ENCODE measurements around the gene OSER1.
A peak's percentile ranks its signal among the peaks of the same experiment; 100 is the strongest.
"Not testable (repeated sequence)": the region's sequence is repeated elsewhere in the genome, so short reads cannot be mapped to it uniquely, and the experiment has no call there.

OSER1 gene

GRCh38 chr20:44210406-44211176, at the start of gene OSER1:
Gene OSER1, minus strand, starts transcription at chr20:44210771. Its CDS starts 3,814 bp downstream, at chr20:44206957.
- peak; percentile 95 for DNase-seq

GRCh38 chr20:44258226-44258890, 47.8 kb upstream of the OSER1 start:
- no peak for DNase-seq

- no peak for DNase-seq
Observed at GRCh38 chr20:44256961-44257360, 46.4 kb upstream of the OSER1 start.

- DNase-seq: no peak
Observed at GRCh38 chr20:44255942-44256341, 45.4 kb upstream of the OSER1 start.

GRCh38 chr20:44254073-44254472, 43.5 kb upstream of the OSER1 start:
- DNase-seq: no peak

- DNase-seq: no peak
Observed at GRCh38 chr20:44253528-44253927, 43.0 kb upstream of the OSER1 start.

GRCh38 chr20:44251284-44251683, 40.7 kb upstream of the OSER1 start:
- no peak for DNase-seq

- DNase-seq: no peak
Observed at GRCh38 chr20:44248410-44248759, 37.8 kb upstream of the OSER1 start.

- no peak for DNase-seq
Observed at GRCh38 chr20:44247586-44248409, 37.2 kb upstream of the OSER1 start.

GRCh38 chr20:44247131-44247571, 36.6 kb upstream of the OSER1 start, which contains the start of gene GDAP1L1:
Gene GDAP1L1, plus strand, starts transcription at chr20:44247308. Its CDS starts 27 bp downstream, at chr20:44247335.
- peak; percentile 33 to 53 for DNase-seq

GRCh38 chr20:44245977-44246376, 35.4 kb upstream of the OSER1 start:
- DNase-seq: no peak

GRCh38 chr20:44241796-44242195, 31.2 kb upstream of the OSER1 start:
- DNase-seq: no peak

GRCh38 chr20:44236840-44237239, 26.3 kb upstream of the OSER1 start:
- not testable (repeated sequence) for DNase-seq

GRCh38 chr20:44235702-44236101, 25.1 kb upstream of the OSER1 start:
- DNase-seq: no peak

- no peak for DNase-seq
Observed at GRCh38 chr20:44234566-44235317, 24.2 kb upstream of the OSER1 start.

- no peak for DNase-seq
Observed at GRCh38 chr20:44233436-44234016, 23.0 kb upstream of the OSER1 start.

- not testable (repeated sequence) for DNase-seq
Observed at GRCh38 chr20:44232469-44232856, 21.9 kb upstream of the OSER1 start.

- DNase-seq: no peak
Observed at GRCh38 chr20:44231713-44232468, 21.3 kb upstream of the OSER1 start.

- DNase-seq: no peak
Observed at GRCh38 chr20:44231193-44231592, 20.6 kb upstream of the OSER1 start.

- no peak for DNase-seq
Observed at GRCh38 chr20:44228465-44229258, 18.1 kb upstream of the OSER1 start.

GRCh38 chr20:44224637-44225036, 14.1 kb upstream of the OSER1 start:
- DNase-seq: no peak
